Right ventricle myocardium inferior (tissue), 1 donor: ENCODE measurements around the gene CXCR5. TPM values are rescaled to one million over a fixed set of nuclear protein-coding genes. Genes with fewer than 3 reads are reported as not detected.

Experiments
- ATAC-seq: fragments of 200-7000 bp; cut with Tn5 transposase; one replicate; pipeline ENCODE4 v1.9.1; 2020; ENCODE audit warnings: mild to moderate bottlenecking, moderate library complexity
- DNase-seq: peaks from one replicate; pipeline ENCODE4 v3.0.0; 2021; ENCODE audit errors: missing footprints
- intact Hi-C: fragments of 100-400 bp; cut with DNase I; formaldehyde crosslinking; loops from one replicate; pipeline ENCODE4 v1.11.0; 2022
- total RNA-seq: library from RNA; stranded (reverse); fragmentation: NEBNext Ultra II Directional; extraction: Animal tissue kit (Norgen Biotek cat#: 25700); gene quantifications from one replicate; pipeline ENCODE4 v1.2.1, GENCODE V29; 2021
- donor health status: DM: no; HTN: yes; CAD: no; lungs with severe emphysema.

CXCR5 gene
- total RNA-seq, 1 donor from 2014 or later, result not detected

GRCh38 chr11:118895093-118896039, 11.7 kb downstream of the CXCR5 start:
- DNase-seq (no peak), ATAC-seq (no peak)
- intact Hi-C loops, result loop anchor here (5.0 kb wide), 1 partner anchor 37 kb away; no protein-coding TSS in a partner anchor

- intact Hi-C loops, result loop anchor here (5.0 kb wide), 1 partner anchor 36 kb away; no protein-coding TSS in a partner anchor
- no peak for ATAC-seq
- no peak for DNase-seq
These were observed 12.8 kb downstream of the CXCR5 start for GRCh38 chr11:118896472-118896913.

GRCh38 chr11:118896921-118897591, 13.4 kb downstream of the CXCR5 start:
- DNase-seq, result no peak
- intact Hi-C loops, result loop anchor here (5.0 kb wide), 1 partner anchor 35 kb away; no protein-coding TSS in a partner anchor
- ATAC-seq, result no peak

GRCh38 chr11:118897721-118898310, 14.1 kb downstream of the CXCR5 start:
- intact Hi-C loops, result loop anchor here (5.0 kb wide), 1 partner anchor 34 kb away; no protein-coding TSS in a partner anchor
- DNase-seq (no peak), ATAC-seq (no peak)

- no peak for ATAC-seq
- no peak for DNase-seq
- intact Hi-C loops, result loop anchor here (5.0 kb wide), 1 partner anchor 34 kb away; no protein-coding TSS in a partner anchor
These were observed 15.0 kb downstream of the CXCR5 start for GRCh38 chr11:118898400-118899295.

- intact Hi-C loops, result loop anchor here (5.0 kb wide), 1 partner anchor 33 kb away; no protein-coding TSS in a partner anchor
- ATAC-seq, result no peak
- no peak for DNase-seq
These were observed 15.6 kb downstream of the CXCR5 start for GRCh38 chr11:118899296-118899688.

GRCh38 chr11:118899706-118900360, 16.1 kb downstream of the CXCR5 start:
- ATAC-seq, result no peak
- no peak for DNase-seq
- intact Hi-C loops, result loop anchor here (5.0 to 10.0 kb wide), 2 partner anchors 32 to 205 kb away; no protein-coding TSS in a partner anchor

GRCh38 chr11:118900535-118901384, 17.1 kb downstream of the CXCR5 start:
- ATAC-seq (no peak), DNase-seq (peak; percentile 53)
- intact Hi-C loops, result loop anchor here (10.0 kb wide), 1 partner anchor 206 kb away; no protein-coding TSS in a partner anchor

- ATAC-seq, result no peak
- intact Hi-C loops, result loop anchor here (10.0 kb wide), 1 partner anchor 207 kb away; no protein-coding TSS in a partner anchor
- DNase-seq, result peak; percentile 65
These were observed 18.0 kb downstream of the CXCR5 start for GRCh38 chr11:118901494-118902335.

GRCh38 chr11:118902336-118903203, 18.9 kb downstream of the CXCR5 start:
- intact Hi-C loops, result loop anchor here (10.0 kb wide), 1 partner anchor 208 kb away; no protein-coding TSS in a partner anchor
- peak; percentile 47 for DNase-seq
- ATAC-seq, result no peak

- ATAC-seq (no peak), DNase-seq (peak; percentile 26)
- intact Hi-C loops, result loop anchor here (10.0 kb wide), 1 partner anchor 209 kb away; no protein-coding TSS in a partner anchor
These were observed 19.7 kb downstream of the CXCR5 start for GRCh38 chr11:118903204-118904015.

- intact Hi-C loops, result loop anchor here (1.0 to 10.0 kb wide), 3 partner anchors 21 to 213 kb away; partner anchors contain the start of gene UPK2
- peak; percentile 90 for DNase-seq
- peak; percentile 40 for ATAC-seq
These were observed 23.7 kb downstream of the CXCR5 start for GRCh38 chr11:118907051-118908042.
